Measurements from ENCODE around the gene PPP1R16B.
A peak's percentile ranks its signal among the peaks of the same experiment; 100 is the strongest.

The PPP1R16B gene

GRCh38 chr20:38932457-38933120 lies 127.1 kb downstream of the PPP1R16B start:
- H3K36me3 ChIP-seq (ENCODE audit: control insufficient read depth in 1 of 2, insufficient read depth in 2 of 2, low read length in 2 of 2), result peaks cover 0 to 3% of the 10 kb centered on the region in 2 experiments
- DNase-seq, result peak; percentile 52 to 83
- no peak overlapping the region for H3K27ac ChIP-seq (ENCODE audit: low read depth, low read length)
- H3K18ac ChIP-seq (ENCODE audit: low read length), result no peak overlapping the region
- H3K9ac ChIP-seq (ENCODE audit: low read length), result no peak overlapping the region
- H3K27me3 ChIP-seq (ENCODE audit: insufficient read depth, low read length), result no peaks in the 10 kb centered on the region
- peaks cover 8% of the 10 kb centered on the region for H3K79me1 ChIP-seq (ENCODE audit: low read length)
- WGBS (ENCODE audit: extremely low coverage, insufficient coverage, insufficient read length), result no CpG with 5 or more reads among the region's 9 CpGs
- peak overlapping the region; percentile 37 for H3K14ac ChIP-seq (ENCODE audit: low read length)
- no peak overlapping the region for H2AFZ ChIP-seq (ENCODE audit: insufficient read depth, low read length, poor library complexity)
- H4K12ac ChIP-seq (ENCODE audit: low read depth, low read length), result no peak overlapping the region
- H3K4me3 ChIP-seq (ENCODE audit: low read depth, low read length), result no peak overlapping the region
- H2BK5ac ChIP-seq (ENCODE audit: low read depth, low read length, poor library complexity), result peak overlapping the region; percentile 24
- H3K4me1 ChIP-seq (ENCODE audit: control insufficient read depth in 1 of 2, insufficient read depth in 2 of 2, low read length in 2 of 2), result peaks cover 19 to 33% of the 10 kb centered on the region in 2 experiments
- peak overlapping the region; percentile 47 for H4K8ac ChIP-seq (ENCODE audit: low read depth, low read length)
- no peak overlapping the region for H4K91ac ChIP-seq (ENCODE audit: low read depth, low read length)
- no peaks in the 10 kb centered on the region for H3K9me3 ChIP-seq (ENCODE audit: insufficient read depth, low read depth, low read length)
- H3K4ac ChIP-seq (ENCODE audit: low read depth, low read length), result peak overlapping the region; percentile 66
- peaks cover 15% of the 10 kb centered on the region for H3K79me2 ChIP-seq (ENCODE audit: control insufficient read depth, insufficient read depth, low read length, poor library complexity)
- no peak overlapping the region for H3K4me2 ChIP-seq (ENCODE audit: low read length)
- H2AK5ac ChIP-seq (ENCODE audit: low read length), result no peak overlapping the region
- no peak overlapping the region for H2BK12ac ChIP-seq (ENCODE audit: low read length)
- H2BK120ac ChIP-seq (ENCODE audit: insufficient read depth, low read length, poor library complexity), result no peak overlapping the region
- H3K23ac ChIP-seq (ENCODE audit: low read length), result no peak overlapping the region

GRCh38 chr20:38934530-38934929 lies 129.0 kb downstream of the PPP1R16B start:
- Histone ChIP-seq H4K8ac (ENCODE audit: low read depth, low read length) (no peak overlapping the region), H3K27me3 (ENCODE audit: insufficient read depth, low read length) (no peaks in the 10 kb centered on the region), H3K18ac (ENCODE audit: low read length) (no peak overlapping the region), H3K36me3 (ENCODE audit: control insufficient read depth in 1 of 2, insufficient read depth in 2 of 2, low read length in 2 of 2) (peaks cover 0 to 8% of the 10 kb centered on the region in 2 experiments), H3K4me1 (ENCODE audit: control insufficient read depth in 1 of 2, insufficient read depth in 2 of 2, low read length in 2 of 2) (peaks cover 12 to 19% of the 10 kb centered on the region in 2 experiments), H3K23ac (ENCODE audit: low read length) (no peak overlapping the region), H3K14ac (ENCODE audit: low read length) (no peak overlapping the region), H3K4ac (ENCODE audit: low read depth, low read length) (peak overlapping the region; percentile 43), H4K91ac (ENCODE audit: low read depth, low read length) (no peak overlapping the region), H3K27ac (ENCODE audit: low read depth, low read length) (no peak overlapping the region), H2AK5ac (ENCODE audit: low read length) (no peak overlapping the region), H3K4me2 (ENCODE audit: low read length) (no peak overlapping the region), H3K4me3 (ENCODE audit: low read depth, low read length) (no peak overlapping the region), H3K9me3 (ENCODE audit: insufficient read depth, low read depth, low read length) (no peaks in the 10 kb centered on the region), H2BK5ac (ENCODE audit: low read depth, low read length, poor library complexity) (no peak overlapping the region), H2BK120ac (ENCODE audit: insufficient read depth, low read length, poor library complexity) (no peak overlapping the region), H4K12ac (ENCODE audit: low read depth, low read length) (no peak overlapping the region), H3K9ac (ENCODE audit: low read length) (no peak overlapping the region), H2BK12ac (ENCODE audit: low read length) (no peak overlapping the region), H3K79me2 (ENCODE audit: control insufficient read depth, insufficient read depth, low read length, poor library complexity) (peaks cover 12% of the 10 kb centered on the region), H3K79me1 (ENCODE audit: low read length) (peaks cover 8% of the 10 kb centered on the region), H2AFZ (ENCODE audit: insufficient read depth, low read length, poor library complexity) (no peak overlapping the region)
- WGBS (ENCODE audit: extremely low coverage, insufficient coverage, insufficient read length), result no CpG with 5 or more reads among the region's 5 CpGs
- no peak for DNase-seq

GRCh38 chr20:38935285-38935684 lies 129.8 kb downstream of the PPP1R16B start:
- no peak overlapping the region for H2BK120ac ChIP-seq (ENCODE audit: insufficient read depth, low read length, poor library complexity)
- no peak overlapping the region for H3K4ac ChIP-seq (ENCODE audit: low read depth, low read length)
- no peak overlapping the region for H2AK5ac ChIP-seq (ENCODE audit: low read length)
- no CpG with 5 or more reads among the region's 3 CpGs for WGBS (ENCODE audit: extremely low coverage, insufficient coverage, insufficient read length)
- H3K36me3 ChIP-seq (ENCODE audit: control insufficient read depth in 1 of 2, insufficient read depth in 2 of 2, low read length in 2 of 2), result peaks cover 0 to 8% of the 10 kb centered on the region in 2 experiments
- H3K27me3 ChIP-seq (ENCODE audit: insufficient read depth, low read length), result no peaks in the 10 kb centered on the region
- DNase-seq, result peak in 1 of 2 donors; percentile 34
- no peak overlapping the region for H3K14ac ChIP-seq (ENCODE audit: low read length)
- H4K91ac ChIP-seq (ENCODE audit: low read depth, low read length), result peak overlapping the region; percentile 34
- H3K79me2 ChIP-seq (ENCODE audit: control insufficient read depth, insufficient read depth, low read length, poor library complexity), result peaks cover 10% of the 10 kb centered on the region
- H3K4me1 ChIP-seq (ENCODE audit: control insufficient read depth in 1 of 2, insufficient read depth in 2 of 2, low read length in 2 of 2), result peaks cover 12 to 19% of the 10 kb centered on the region in 2 experiments
- H3K9ac ChIP-seq (ENCODE audit: low read length), result no peak overlapping the region
- no peak overlapping the region for H3K27ac ChIP-seq (ENCODE audit: low read depth, low read length)
- no peak overlapping the region for H2BK12ac ChIP-seq (ENCODE audit: low read length)
- no peak overlapping the region for H4K12ac ChIP-seq (ENCODE audit: low read depth, low read length)
- no peak overlapping the region for H3K4me3 ChIP-seq (ENCODE audit: low read depth, low read length)
- H2AFZ ChIP-seq (ENCODE audit: insufficient read depth, low read length, poor library complexity), result no peak overlapping the region
- H4K8ac ChIP-seq (ENCODE audit: low read depth, low read length), result no peak overlapping the region
- peaks cover 8% of the 10 kb centered on the region for H3K79me1 ChIP-seq (ENCODE audit: low read length)
- H3K4me2 ChIP-seq (ENCODE audit: low read length), result no peak overlapping the region
- no peaks in the 10 kb centered on the region for H3K9me3 ChIP-seq (ENCODE audit: insufficient read depth, low read depth, low read length)
- no peak overlapping the region for H3K23ac ChIP-seq (ENCODE audit: low read length)
- no peak overlapping the region for H3K18ac ChIP-seq (ENCODE audit: low read length)
- H2BK5ac ChIP-seq (ENCODE audit: low read depth, low read length, poor library complexity), result no peak overlapping the region

DNA sequence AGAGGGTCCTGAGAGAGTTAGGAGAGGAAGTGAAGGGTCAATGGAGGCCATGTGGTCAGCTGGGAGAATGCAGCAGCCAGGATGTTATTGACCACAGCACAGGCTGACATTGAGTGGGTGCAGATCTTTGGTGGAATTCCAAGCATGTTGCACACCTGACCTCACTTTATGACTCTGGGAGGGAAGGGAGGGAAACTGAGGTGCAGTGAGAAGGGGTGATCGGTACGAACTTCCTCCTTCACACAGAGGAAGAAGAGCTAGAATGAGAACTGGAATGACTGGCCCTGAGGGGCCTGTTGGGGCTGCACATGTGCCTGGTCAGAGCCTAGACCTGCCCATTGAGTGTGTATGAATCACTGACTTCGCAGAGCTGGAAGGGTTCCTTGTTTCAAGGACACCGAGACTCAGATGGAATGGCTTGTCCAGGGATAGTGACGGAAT lies 130.5 kb downstream of the PPP1R16B start:
- WGBS (ENCODE audit: extremely low coverage, insufficient coverage, insufficient read length), result no CpG with 5 or more reads among the region's 5 CpGs
- no peak overlapping the region for H3K14ac ChIP-seq (ENCODE audit: low read length)
- no peak for DNase-seq
- H2BK12ac ChIP-seq (ENCODE audit: low read length), result peak overlapping the region; percentile 47
- H3K4ac ChIP-seq (ENCODE audit: low read depth, low read length), result peak overlapping the region; percentile 43
- H3K9me3 ChIP-seq (ENCODE audit: insufficient read depth, low read depth, low read length), result no peaks in the 10 kb centered on the region
- no peak overlapping the region for H2BK5ac ChIP-seq (ENCODE audit: low read depth, low read length, poor library complexity)
- no peak overlapping the region for H3K9ac ChIP-seq (ENCODE audit: low read length)
- H3K18ac ChIP-seq (ENCODE audit: low read length), result peak overlapping the region; percentile 25
- H3K4me1 ChIP-seq (ENCODE audit: control insufficient read depth in 1 of 2, insufficient read depth in 2 of 2, low read length in 2 of 2), result peaks cover 12 to 19% of the 10 kb centered on the region in 2 experiments
- peak overlapping the region; percentile 38 for H3K4me2 ChIP-seq (ENCODE audit: low read length)
- no peak overlapping the region for H4K91ac ChIP-seq (ENCODE audit: low read depth, low read length)
- no peak overlapping the region for H4K8ac ChIP-seq (ENCODE audit: low read depth, low read length)
- peaks cover 0 to 9% of the 10 kb centered on the region in 2 experiments for H3K36me3 ChIP-seq (ENCODE audit: control insufficient read depth in 1 of 2, insufficient read depth in 2 of 2, low read length in 2 of 2)
- H3K27me3 ChIP-seq (ENCODE audit: insufficient read depth, low read length), result no peaks in the 10 kb centered on the region
- peaks cover 8% of the 10 kb centered on the region for H3K79me1 ChIP-seq (ENCODE audit: low read length)
- no peak overlapping the region for H2AFZ ChIP-seq (ENCODE audit: insufficient read depth, low read length, poor library complexity)
- H4K12ac ChIP-seq (ENCODE audit: low read depth, low read length), result no peak overlapping the region
- no peak overlapping the region for H3K23ac ChIP-seq (ENCODE audit: low read length)
- H2BK120ac ChIP-seq (ENCODE audit: insufficient read depth, low read length, poor library complexity), result no peak overlapping the region
- H3K79me2 ChIP-seq (ENCODE audit: control insufficient read depth, insufficient read depth, low read length, poor library complexity), result peaks cover 10% of the 10 kb centered on the region
- H3K27ac ChIP-seq (ENCODE audit: low read depth, low read length), result peak overlapping the region; percentile 11
- H3K4me3 ChIP-seq (ENCODE audit: low read depth, low read length), result no peak overlapping the region
- H2AK5ac ChIP-seq (ENCODE audit: low read length), result no peak overlapping the region

Data from trophoblast cell (in vitro differentiated cells and primary cell).